IPS DF 6.9 (cell line): Measurements from ENCODE around the gene ARMH3.

Experiments used
- DNase-seq: peaks from one replicate; pipeline ENCODE4 v3.0.0-alpha.2; 2013; ENCODE audit warnings: low read depth, low spot score
- H3K27ac ChIP-seq: one replicate; pipeline ENCODE4 v1.5.1; 2013; ENCODE audit warnings: low read length, control low read depth
- H3K27me3 ChIP-seq: 2 replicates; pipeline ENCODE4 v1.6.1; 2013; ENCODE audit warnings: mild to moderate bottlenecking, low read length; ENCODE audit not compliant: control insufficient read depth, insufficient read depth
- H3K36me3 ChIP-seq: 2 replicates; pipeline ENCODE4 v1.6.1; 2013; ENCODE audit warnings: low read length; ENCODE audit not compliant: control insufficient read depth, insufficient read depth
- H3K4me1 ChIP-seq: 2 replicates; pipeline ENCODE4 v1.6.1; 2013; ENCODE audit warnings: low read length; ENCODE audit not compliant: control insufficient read depth, insufficient read depth
- H3K4me3 ChIP-seq: 2 replicates; pipeline ENCODE4 v1.5.1; 2013; ENCODE audit warnings: mild to moderate bottlenecking, low read length
- H3K9me3 ChIP-seq: 2 replicates; pipeline ENCODE4 v1.6.1; 2013; ENCODE audit warnings: low read length, inconsistent platforms; ENCODE audit not compliant: control insufficient read depth, insufficient read depth
- WGBS: extraction: QIAGEN DNeasy Blood & Tissue Kit; methylation state at CpG from one replicate; pipeline ENCODE4 v1.1.7; 2013; ENCODE audit warnings: mixed read lengths, missing lambda C conversion rate; ENCODE audit not compliant: insufficient read length, insufficient coverage; 5-methylcytosine and 5-hydroxymethylcytosine counted together

ARMH3 gene

GRCh38 chr10:101941871-101942270, 114.1 kb downstream of the ARMH3 start:
- Histone ChIP-seq H3K9me3 (no peaks in the 10 kb centered on the region), H3K27me3 (no peaks in the 10 kb centered on the region), H3K36me3 (no peaks in the 10 kb centered on the region), H3K4me1 (no peaks in the 10 kb centered on the region), H3K4me3 (no peak overlapping the region), H3K27ac (no peak overlapping the region)
- WGBS = no CpG with 5 or more reads among the region's 1 CpG
- DNase-seq = no peak

GRCh38 chr10:101940916-101941315, 115.1 kb downstream of the ARMH3 start:
- Histone ChIP-seq H3K36me3 (no peaks in the 10 kb centered on the region), H3K27me3 (no peaks in the 10 kb centered on the region), H3K4me1 (no peaks in the 10 kb centered on the region), H3K27ac (no peak overlapping the region), H3K9me3 (no peaks in the 10 kb centered on the region), H3K4me3 (no peak overlapping the region)
- DNase-seq = no peak
- no CpG with 5 or more reads among the region's 1 CpG for WGBS

GRCh38 chr10:101939729-101940128, 116.2 kb downstream of the ARMH3 start:
- no peaks in the 10 kb centered on the region for H3K9me3 ChIP-seq
- no peaks in the 10 kb centered on the region for H3K36me3 ChIP-seq
- H3K27me3 ChIP-seq = no peaks in the 10 kb centered on the region
- H3K27ac ChIP-seq = no peak overlapping the region
- WGBS = 100% methylated on average over 1 of the region's 3 CpGs
- H3K4me3 ChIP-seq = no peak overlapping the region
- no peak for DNase-seq
- no peaks in the 10 kb centered on the region for H3K4me1 ChIP-seq

GRCh38 chr10:101939008-101939648, 116.8 kb downstream of the ARMH3 start:
- H3K27ac ChIP-seq = no peak overlapping the region

GRCh38 chr10:101938305-101939007, 117.5 kb downstream of the ARMH3 start:
- H3K4me3 ChIP-seq = no peak overlapping the region
- no peaks in the 10 kb centered on the region for H3K36me3 ChIP-seq
- H3K9me3 ChIP-seq = no peaks in the 10 kb centered on the region
- H3K27ac ChIP-seq = no peak overlapping the region
- WGBS = no CpG with 5 or more reads among the region's 3 CpGs
- H3K4me1 ChIP-seq = no peaks in the 10 kb centered on the region
- H3K27me3 ChIP-seq = no peaks in the 10 kb centered on the region
- no peak for DNase-seq

More at GRCh38 chr10:101939008-101939648, 116.8 kb downstream of the ARMH3 start:
- Histone ChIP-seq H3K4me3 (no peak overlapping the region), H3K27me3 (no peaks in the 10 kb centered on the region), H3K4me1 (no peaks in the 10 kb centered on the region), H3K36me3 (no peaks in the 10 kb centered on the region), H3K9me3 (no peaks in the 10 kb centered on the region)
- no peak for DNase-seq
- WGBS = no CpG with 5 or more reads among the region's 3 CpGs

GRCh38 chr10:101935431-101935830, 120.5 kb downstream of the ARMH3 start:
- Histone ChIP-seq H3K36me3 (no peaks in the 10 kb centered on the region), H3K9me3 (no peaks in the 10 kb centered on the region), H3K4me1 (no peaks in the 10 kb centered on the region), H3K4me3 (no peak overlapping the region), H3K27ac (no peak overlapping the region), H3K27me3 (no peaks in the 10 kb centered on the region)
- no peak for DNase-seq
- WGBS = no CpG with 5 or more reads among the region's 2 CpGs

GRCh38 chr10:101934686-101935305, 121.2 kb downstream of the ARMH3 start:
- no peak overlapping the region for H3K27ac ChIP-seq
- H3K4me3 ChIP-seq = no peak overlapping the region
- H3K4me1 ChIP-seq = no peaks in the 10 kb centered on the region
- no CpG with 5 or more reads among the region's 3 CpGs for WGBS
- H3K9me3 ChIP-seq = no peaks in the 10 kb centered on the region
- no peaks in the 10 kb centered on the region for H3K27me3 ChIP-seq
- no peaks in the 10 kb centered on the region for H3K36me3 ChIP-seq
- no peak for DNase-seq

- no CpG with 5 or more reads among the region's 4 CpGs for WGBS
Measured at GRCh38 chr10:101933976-101934375, 122.0 kb downstream of the ARMH3 start.

GRCh38 chr10:101932183-101932582, 123.8 kb downstream of the ARMH3 start:
- no CpG with 5 or more reads among the region's 4 CpGs for WGBS
- Histone ChIP-seq H3K4me1 (no peaks in the 10 kb centered on the region), H3K9me3 (no peaks in the 10 kb centered on the region), H3K27me3 (no peaks in the 10 kb centered on the region), H3K36me3 (no peaks in the 10 kb centered on the region), H3K4me3 (no peak overlapping the region), H3K27ac (no peak overlapping the region)
- DNase-seq = no peak

More at GRCh38 chr10:101933976-101934375, 122.0 kb downstream of the ARMH3 start:
- H3K27me3 ChIP-seq = no peaks in the 10 kb centered on the region
- H3K36me3 ChIP-seq = no peaks in the 10 kb centered on the region
- H3K9me3 ChIP-seq = no peaks in the 10 kb centered on the region
- DNase-seq = no peak
- no peaks in the 10 kb centered on the region for H3K4me1 ChIP-seq
- no peak overlapping the region for H3K4me3 ChIP-seq
- H3K27ac ChIP-seq = no peak overlapping the region

GRCh38 chr10:101925027-101925426, 130.9 kb downstream of the ARMH3 start:
- WGBS = no CpG with 5 or more reads among the region's 2 CpGs
- Histone ChIP-seq H3K36me3 (no peaks in the 10 kb centered on the region), H3K4me1 (0 out of 2 replicates have a peak, but pooled peaks cover under 1% of the 10 kb centered on the region)

More at GRCh38 chr10:101925027-101925426, 130.9 kb downstream of the ARMH3 start:
- H3K4me3 ChIP-seq = no peak overlapping the region
- H3K9me3 ChIP-seq = no peaks in the 10 kb centered on the region
- no peak overlapping the region for H3K27ac ChIP-seq
- no peaks in the 10 kb centered on the region for H3K27me3 ChIP-seq
- DNase-seq = no peak
